ENCODE data around the gene IQSEC1. TPM values are rescaled to one million over a fixed set of nuclear protein-coding genes. Genes with fewer than 3 reads are reported as not detected.
"Not testable (repeated sequence)": the region's sequence is repeated elsewhere in the genome, so short reads cannot be mapped to it uniquely, and the experiment has no call there.

The IQSEC1 gene
- total RNA-seq, 1 experiment from 2014 or later: 4.9 TPM

DNA sequence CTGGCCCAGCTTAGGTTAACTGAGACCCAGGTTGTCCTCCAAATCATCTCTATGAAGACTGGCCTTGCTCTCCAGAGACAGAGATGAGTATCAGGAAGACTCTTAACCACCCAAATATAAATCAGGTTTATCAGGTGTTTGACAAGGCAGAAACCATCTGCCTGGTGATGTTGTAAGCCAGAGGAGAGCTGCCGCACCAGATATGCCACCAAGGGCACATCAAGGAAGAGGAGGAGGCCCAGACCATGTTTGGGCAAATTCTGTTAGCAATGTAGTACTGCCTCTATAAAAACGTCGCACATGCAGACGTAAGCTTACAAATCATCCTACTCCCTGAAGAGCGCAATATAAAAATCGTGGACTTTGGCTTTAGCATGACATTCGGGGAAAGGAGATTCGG, 210.8 kb downstream of the IQSEC1 start:
- peaks cover 2% of the 10 kb centered on the region; the same call in 1 of the 2 replicates for H3K9me3 ChIP-seq
- no peaks in the 10 kb centered on the region for H3K36me3 ChIP-seq
- no peaks in the 10 kb centered on the region for H3K27me3 ChIP-seq
- no peak overlapping the region for H3K4me3 ChIP-seq
- no peak for DNase-seq

DNA sequence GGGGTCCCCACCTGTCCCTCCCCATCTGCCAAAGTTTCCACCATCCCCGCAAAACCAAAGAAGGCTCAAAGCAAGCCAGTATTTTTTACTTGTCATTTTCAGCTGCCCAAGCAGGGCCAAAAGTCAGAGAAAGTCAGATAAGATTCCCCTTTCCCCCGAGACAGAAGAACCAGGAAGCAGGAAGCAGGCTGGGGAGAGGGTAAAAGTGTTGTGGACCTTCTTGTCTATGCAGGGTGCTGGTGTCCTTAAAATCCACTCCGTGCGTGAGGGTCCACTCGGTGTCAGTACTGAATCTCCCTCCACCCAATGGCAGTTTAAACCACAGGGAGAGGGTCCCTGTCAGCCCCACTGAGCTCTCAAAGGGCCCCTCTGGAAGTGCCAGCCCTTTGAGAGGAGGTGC, 211.6 kb downstream of the IQSEC1 start:
- Histone ChIP-seq H3K4me3 (no peak overlapping the region), H3K36me3 (no peaks in the 10 kb centered on the region), H3K9me3 (peaks cover 2% of the 10 kb centered on the region; the same call in 1 of the 2 replicates), H3K27me3 (no peaks in the 10 kb centered on the region)
- DNase-seq: no peak

DNA sequence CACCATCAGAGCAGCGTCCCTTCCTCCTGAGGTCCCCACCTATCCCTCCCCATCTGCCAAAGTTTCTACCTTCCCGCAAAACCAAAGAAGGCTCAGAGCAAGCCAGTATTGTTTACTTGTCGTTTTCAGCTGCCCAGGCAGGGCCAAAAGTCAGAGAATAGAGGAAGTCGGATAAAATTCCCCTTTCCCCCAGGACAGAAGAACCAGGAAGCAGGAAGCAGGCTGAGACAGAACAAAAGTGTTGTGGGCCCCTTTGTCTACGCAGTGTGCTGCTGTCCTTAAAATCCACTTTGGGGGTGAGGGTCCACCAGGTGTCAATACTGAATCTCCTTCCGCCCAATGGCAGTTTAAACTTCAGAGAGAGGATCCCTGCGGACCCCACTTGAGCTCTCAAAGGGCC, 213.4 kb downstream of the IQSEC1 start:
- no peaks in the 10 kb centered on the region for H3K36me3 ChIP-seq
- no peaks in the 10 kb centered on the region for H3K27me3 ChIP-seq
- no peak overlapping the region for H3K4me3 ChIP-seq

DNA sequence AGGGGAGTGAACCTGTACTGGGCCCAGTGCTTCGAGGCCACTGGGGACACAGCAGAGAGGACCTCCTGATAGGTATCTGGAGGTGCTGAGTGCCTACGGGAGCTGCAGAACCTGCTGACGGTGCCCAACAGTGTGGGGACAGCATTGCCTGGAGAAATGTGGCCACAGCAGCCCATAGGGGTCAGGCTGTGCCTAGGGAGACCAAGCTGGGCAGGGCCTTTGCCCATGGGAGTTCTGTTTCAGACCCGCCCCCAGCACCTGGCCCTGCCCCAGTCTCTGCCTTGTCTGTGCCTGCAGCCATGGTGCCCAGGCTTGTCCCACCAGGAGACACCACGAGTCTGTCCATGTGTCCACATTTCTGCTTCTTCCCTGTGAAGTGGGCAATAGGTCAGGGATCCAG, 216.6 kb downstream of the IQSEC1 start:
- DNase-seq: no peak
- Histone ChIP-seq H3K36me3 (no peaks in the 10 kb centered on the region), H3K27me3 (no peaks in the 10 kb centered on the region), H3K4me3 (no peak overlapping the region), H3K9me3 (no peaks in the 10 kb centered on the region)

More for the DNA sequence above, 213.4 kb downstream of the IQSEC1 start:
- H3K9me3 ChIP-seq: no peaks in the 10 kb centered on the region
- no peak for DNase-seq

DNA sequence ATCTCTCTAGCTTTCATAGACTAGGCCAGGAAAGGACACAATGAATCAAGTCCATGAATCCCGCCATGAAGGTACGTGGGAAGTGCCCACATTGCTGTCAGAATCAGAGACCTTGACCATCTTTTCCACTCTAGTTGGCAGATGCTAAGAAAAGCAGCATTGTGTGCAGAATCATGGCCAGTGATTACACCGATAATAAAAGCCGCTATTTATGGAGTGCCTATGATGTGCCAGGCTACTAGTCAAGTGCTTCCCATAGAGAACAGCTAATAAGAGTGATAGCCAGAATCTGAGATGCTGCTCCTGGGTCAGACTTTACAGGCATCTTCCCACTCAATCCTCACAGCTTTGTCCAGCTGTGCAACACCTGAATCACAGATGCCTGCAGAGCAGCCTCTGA, 218.7 kb downstream of the IQSEC1 start:
- H3K4me3 ChIP-seq: no peak overlapping the region
- no peaks in the 10 kb centered on the region for H3K36me3 ChIP-seq
- no peak for DNase-seq
- no peaks in the 10 kb centered on the region for H3K27me3 ChIP-seq
- H3K9me3 ChIP-seq: no peaks in the 10 kb centered on the region

DNA sequence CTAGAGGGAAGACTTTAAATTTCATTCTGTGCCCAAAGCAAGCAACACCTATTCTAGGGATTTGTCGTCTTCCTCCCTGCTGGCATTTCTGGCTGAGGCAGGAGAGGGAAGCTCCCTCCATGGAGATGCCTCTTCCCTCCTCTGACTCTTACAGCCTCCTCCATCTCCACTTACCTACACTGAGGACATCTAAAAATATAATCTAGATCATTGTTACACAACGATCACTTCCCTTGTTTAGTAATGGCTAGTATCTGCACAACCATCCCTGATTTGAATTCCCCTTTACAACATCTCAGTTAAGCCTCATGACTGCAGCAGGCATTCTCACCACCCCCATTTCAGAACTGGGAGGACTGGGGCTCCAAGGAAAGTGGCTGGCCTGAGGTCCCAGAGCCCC, 219.4 kb downstream of the IQSEC1 start:
- not testable (repeated sequence) for H3K9me3 ChIP-seq, H3K36me3 ChIP-seq, H3K4me3 ChIP-seq, DNase-seq, H3K27me3 ChIP-seq

DNA sequence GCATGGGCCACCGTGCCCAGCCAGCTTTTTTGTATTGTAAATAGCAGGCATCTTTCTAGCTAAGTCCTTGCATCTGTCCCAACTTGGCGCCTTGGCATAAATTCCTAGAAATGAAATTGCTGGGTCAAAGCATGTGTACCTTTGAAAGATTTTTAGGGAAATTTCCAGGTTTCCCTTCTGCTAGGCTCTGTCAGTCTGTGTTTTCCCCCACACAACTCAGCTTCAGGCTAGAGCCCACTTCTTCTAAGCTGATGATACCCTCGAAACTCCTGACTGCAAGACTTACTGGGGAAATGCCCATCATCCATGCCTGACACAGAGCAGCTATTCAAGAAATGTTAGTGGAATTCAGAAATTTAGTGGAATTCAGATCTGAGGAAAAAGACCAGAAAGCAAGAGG, 221.0 kb downstream of the IQSEC1 start:
- Histone ChIP-seq H3K36me3 (no peaks in the 10 kb centered on the region), H3K9me3 (no peaks in the 10 kb centered on the region), H3K4me3 (no peak overlapping the region), H3K27me3 (no peaks in the 10 kb centered on the region)
- no peak for DNase-seq

Other genes starting within 250 kb of the IQSEC1 start
- gene RPL32, start 231.9 kb downstream of the IQSEC1 start, total RNA-seq (2014; rRNA removed; shearing (Covaris generic); ENCODE audit: low replicate concordance): 1,545 and 2,409 TPM in 2 replicates